Measurements from ENCODE around the gene SLC30A4.

SLC30A4 gene

GRCh38 chr15:45499426-45499825 is 23.1 kb downstream of the SLC30A4 start:
- Histone ChIP-seq H3K27ac (no peak overlapping the region), H3K4me3 (no peak overlapping the region)
- TF ChIP-seq CTCF (IDR thresholded peaks at IDR 0.05), result no peak
- DNase-seq (ENCODE audit: low spot score), result no peak

DNA sequence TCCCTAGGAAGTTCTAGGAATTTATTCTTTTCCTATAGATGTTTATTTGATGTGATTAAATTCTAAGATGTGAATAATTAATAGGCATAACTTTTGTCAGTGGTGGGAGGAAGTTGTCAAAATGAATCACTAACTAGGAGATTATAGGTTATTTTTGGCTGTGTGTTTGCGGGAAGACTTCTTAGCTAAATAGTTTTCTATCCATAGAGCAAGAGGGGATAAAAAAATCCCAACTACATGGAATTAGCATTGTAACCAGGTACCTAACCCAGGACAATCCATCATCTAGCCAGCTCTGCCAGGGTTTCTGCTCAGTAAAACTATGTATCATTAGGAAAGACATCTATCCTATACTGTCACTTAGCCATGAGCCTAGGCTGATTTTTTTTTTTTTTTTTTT is 23.9 kb downstream of the SLC30A4 start:
- TF ChIP-seq CTCF (IDR thresholded peaks at IDR 0.05), result no peak
- no peak overlapping the region for H3K27ac ChIP-seq
- DNase-seq (ENCODE audit: low spot score), result no peak
- no peak overlapping the region for H3K4me3 ChIP-seq

DNA sequence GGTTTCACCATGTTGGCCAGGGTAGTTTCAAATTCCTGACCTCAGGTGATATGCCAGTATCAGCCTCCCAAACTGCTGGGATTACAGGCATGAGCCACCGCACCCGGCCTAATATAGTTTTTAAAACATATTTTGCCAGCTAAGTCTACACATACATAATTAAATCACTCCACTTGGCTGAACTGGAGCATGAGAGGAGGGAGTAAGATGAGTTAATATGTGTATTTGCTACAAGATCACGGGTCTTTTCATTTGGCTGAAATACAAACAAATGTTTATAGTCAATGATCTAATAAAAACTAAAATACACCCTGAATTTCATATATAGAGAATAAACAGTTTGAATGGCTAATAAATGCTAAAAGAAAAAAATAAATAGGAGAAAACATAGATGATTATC is 25.3 kb downstream of the SLC30A4 start:
- no peak for TF ChIP-seq CTCF (IDR thresholded peaks at IDR 0.05)
- no peak overlapping the region for H3K27ac ChIP-seq
- DNase-seq (ENCODE audit: low spot score), result no peak
- H3K4me3 ChIP-seq, result no peak overlapping the region

DNA sequence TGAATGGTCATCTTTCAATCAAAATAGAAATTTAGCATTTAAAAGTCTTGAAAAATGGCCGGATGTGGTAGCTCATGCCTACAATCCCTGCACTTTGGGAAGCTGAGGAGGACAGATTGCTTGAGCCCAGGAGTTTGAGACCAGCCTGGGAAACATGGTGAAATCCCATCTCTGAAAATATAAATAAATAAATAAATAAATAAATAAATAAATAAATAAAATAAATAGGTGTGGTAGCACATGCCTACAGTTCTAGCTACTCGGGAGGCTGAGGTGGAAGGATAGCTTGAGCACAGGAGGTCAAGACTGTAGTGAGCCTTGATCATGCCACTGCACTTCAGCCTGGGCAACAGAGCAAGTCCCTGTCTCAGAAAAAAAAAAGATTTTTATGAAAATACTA is 25.9 kb downstream of the SLC30A4 start:
- DNase-seq (ENCODE audit: low spot score), result no peak
- Histone ChIP-seq H3K4me3 (no peak overlapping the region), H3K27ac (no peak overlapping the region)
- no peak for TF ChIP-seq CTCF (IDR thresholded peaks at IDR 0.05)

DNA sequence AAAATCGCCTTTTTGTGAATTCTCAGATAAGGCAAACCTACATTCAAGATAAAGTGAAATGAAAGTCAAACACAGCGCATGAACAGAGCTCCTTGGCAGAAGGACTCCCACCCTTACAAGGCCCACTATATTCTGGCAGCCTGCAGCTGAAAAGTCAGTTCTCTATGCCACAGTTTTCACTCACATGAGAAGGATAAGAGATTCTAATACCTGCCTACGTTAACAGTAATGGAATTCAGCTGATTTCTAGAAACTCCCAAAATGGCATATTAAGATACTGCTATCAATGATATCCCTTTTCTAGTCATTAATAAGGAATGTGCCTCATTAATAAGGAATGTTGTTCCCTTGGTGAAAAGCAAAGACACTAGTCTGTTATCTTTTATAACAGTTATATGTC is 27.0 kb downstream of the SLC30A4 start:
- no peak for DNase-seq (ENCODE audit: low spot score)
- no peak overlapping the region for H3K4me3 ChIP-seq
- TF ChIP-seq CTCF (IDR thresholded peaks at IDR 0.05), result no peak
- H3K27ac ChIP-seq, result no peak overlapping the region

GRCh38 chr15:45489690-45490238 is 32.8 kb downstream of the SLC30A4 start:
- no peak overlapping the region for H3K27ac ChIP-seq
- TF ChIP-seq CTCF (IDR thresholded peaks at IDR 0.05), result no peak
- no peak overlapping the region for H3K4me3 ChIP-seq
- DNase-seq (ENCODE audit: low spot score), result no peak

GRCh38 chr15:45486317-45486716 is 36.2 kb downstream of the SLC30A4 start:
- no peak for TF ChIP-seq CTCF (IDR thresholded peaks at IDR 0.05)
- DNase-seq (ENCODE audit: low spot score), result no peak
- Histone ChIP-seq H3K27ac (no peak overlapping the region), H3K4me3 (no peak overlapping the region)

Data from coronary artery (tissue), 2 donors.